Uterus (tissue), 4 donors: ENCODE results near the gene MAP2. TPM values are rescaled to one million over a fixed set of nuclear protein-coding genes. Genes with fewer than 3 reads are reported as not detected.

Source experiments
- DNase-seq, 2 donors: peaks; one replicate each; pipeline ENCODE4 v3.0.0-alpha.2; 2019 to 2020
- H3K27ac ChIP-seq, 2 donors: fragments of 200-600 bp; sonication (generic); 1 replicate in 1 of 2; 2 replicates in 1 of 2; pipeline ENCODE4 v1.5.1; 2016 to 2018
- H3K27me3 ChIP-seq, 2 donors: fragments of 200-600 bp; sonication (generic); one replicate each; pipeline ENCODE4 v1.5.1; 2018 to 2019; ENCODE audit warnings: control low read depth in 1 of 2
- H3K36me3 ChIP-seq, 2 donors: fragments of 200-600 bp; sonication (generic); one replicate each; pipeline ENCODE4 v1.5.1; 2019; ENCODE audit warnings: control low read depth in 1 of 2
- H3K4me1 ChIP-seq, 2 donors: fragments of 200-600 bp; sonication (generic); one replicate each; pipeline ENCODE4 v1.5.1; 2018 to 2019; ENCODE audit warnings: control low read depth in 1 of 2
- H3K4me3 ChIP-seq, 2 donors: fragments of 200-600 bp; sonication (generic); 1 replicate in 1 of 2; 2 replicates in 1 of 2; pipeline ENCODE4 v1.5.1; 2018 to 2019; ENCODE audit warnings: mild to moderate bottlenecking in 1 of 2
- H3K9me3 ChIP-seq, 2 donors: fragments of 200-600 bp; sonication (generic); one replicate each; pipeline ENCODE4 v1.5.1; 2019; ENCODE audit warnings: control low read depth in 1 of 2
- POLR2A ChIP-seq, 2 donors: fragments of 450-650 bp; IDR thresholded peaks; one replicate each; pipeline ENCODE4 v1.6.1; 2016; ENCODE audit warnings: antibody characterized with exemption in 2 of 2, mild to moderate bottlenecking in 1 of 2, moderate library complexity in 1 of 2
- intact Hi-C: fragments of 100-400 bp; cut with DNase I; formaldehyde crosslinking; loops from one replicate; pipeline ENCODE4 v1.15.1; 2023; ENCODE audit warnings: low total_unique reads
- total RNA-seq, 4 donors: library from RNA; depleted of rRNA in 3 of 4; stranded (reverse); fragments of >200 nt in 3 of 4; gene quantifications; one replicate each; pipeline versions ENCODE4 v1.1.0 to v1.2.4, GENCODE V29; 2014 to 2023
- TF ChIP-seq, protein P1 (sequence below), 4 experiments: fragments of 200-600 bp in 2 of 4; fragments of 450-650 bp in 2 of 4; sonication (generic) in 2 of 4; IDR thresholded peaks; one replicate each; pipeline ENCODE4 v1.5.1; 2016 to 2019; ENCODE audit warnings: antibody characterized with exemption in 4 of 4, mild to moderate bottlenecking in 2 of 4, moderate library complexity in 1 of 4
- donor health status: DM: yes; HTN: yes; CAD: no.

Gene MAP2
- total RNA-seq, 4 donors from 2014 or later, result 4.7 to 18.7 (median 7.6) TPM

GRCh38 chr2:209463226-209463625, 39.4 kb downstream of the MAP2 start:
- Histone ChIP-seq H3K27me3 (no peaks in the 10 kb centered on the region), H3K27ac (no peak overlapping the region), H3K36me3 (no peaks in the 10 kb centered on the region), H3K4me3 (no peak overlapping the region), H3K9me3 (no peaks in the 10 kb centered on the region), H3K4me1 (no peaks in the 10 kb centered on the region)
- intact Hi-C loops, result no loop called here
- no peak for DNase-seq
- TF ChIP-seq POLR2A (IDR thresholded peaks at IDR 0.05), result no peak
- TF ChIP-seq, protein P1, sequence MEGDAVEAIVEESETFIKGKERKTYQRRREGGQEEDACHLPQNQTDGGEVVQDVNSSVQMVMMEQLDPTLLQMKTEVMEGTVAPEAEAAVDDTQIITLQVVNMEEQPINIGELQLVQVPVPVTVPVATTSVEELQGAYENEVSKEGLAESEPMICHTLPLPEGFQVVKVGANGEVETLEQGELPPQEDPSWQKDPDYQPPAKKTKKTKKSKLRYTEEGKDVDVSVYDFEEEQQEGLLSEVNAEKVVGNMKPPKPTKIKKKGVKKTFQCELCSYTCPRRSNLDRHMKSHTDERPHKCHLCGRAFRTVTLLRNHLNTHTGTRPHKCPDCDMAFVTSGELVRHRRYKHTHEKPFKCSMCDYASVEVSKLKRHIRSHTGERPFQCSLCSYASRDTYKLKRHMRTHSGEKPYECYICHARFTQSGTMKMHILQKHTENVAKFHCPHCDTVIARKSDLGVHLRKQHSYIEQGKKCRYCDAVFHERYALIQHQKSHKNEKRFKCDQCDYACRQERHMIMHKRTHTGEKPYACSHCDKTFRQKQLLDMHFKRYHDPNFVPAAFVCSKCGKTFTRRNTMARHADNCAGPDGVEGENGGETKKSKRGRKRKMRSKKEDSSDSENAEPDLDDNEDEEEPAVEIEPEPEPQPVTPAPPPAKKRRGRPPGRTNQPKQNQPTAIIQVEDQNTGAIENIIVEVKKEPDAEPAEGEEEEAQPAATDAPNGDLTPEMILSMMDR (IDR thresholded peaks at IDR 0.05), result no peak

DNA sequence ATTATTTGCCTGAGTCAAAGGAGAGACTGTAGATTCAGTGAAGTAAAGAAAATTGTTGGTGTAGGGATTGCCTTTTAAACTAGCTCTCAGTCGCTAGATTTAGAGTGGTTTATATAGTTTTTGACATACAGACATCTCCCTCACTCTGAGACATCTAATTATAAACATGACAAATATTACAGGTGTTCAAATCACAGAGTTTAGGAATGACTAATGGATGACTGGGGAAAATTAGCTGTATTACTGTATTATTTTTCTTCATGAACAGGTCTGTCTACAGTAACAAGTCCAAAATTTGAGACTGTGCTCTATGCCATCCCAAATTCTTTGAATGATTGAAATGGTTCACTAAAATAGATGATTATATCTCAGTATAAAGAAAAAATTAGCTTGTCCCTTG, 40.0 kb downstream of the MAP2 start:
- H3K27me3 ChIP-seq, result no peaks in the 10 kb centered on the region
- TF ChIP-seq, protein P1 (IDR thresholded peaks at IDR 0.05), result no peak
- TF ChIP-seq POLR2A (IDR thresholded peaks at IDR 0.05), result no peak
- H3K27ac ChIP-seq, result no peak overlapping the region
- no peaks in the 10 kb centered on the region for H3K9me3 ChIP-seq
- no peak overlapping the region for H3K4me3 ChIP-seq
- intact Hi-C loops, result no loop called here
- no peaks in the 10 kb centered on the region for H3K36me3 ChIP-seq
- no peaks in the 10 kb centered on the region for H3K4me1 ChIP-seq
- DNase-seq, result no peak

- Histone ChIP-seq H3K36me3 (no peaks in the 10 kb centered on the region), H3K4me3 (no peak overlapping the region), H3K9me3 (no peaks in the 10 kb centered on the region), H3K4me1 (no peaks in the 10 kb centered on the region), H3K27ac (no peak overlapping the region), H3K27me3 (no peaks in the 10 kb centered on the region)
- no peak for TF ChIP-seq POLR2A (IDR thresholded peaks at IDR 0.05)
- TF ChIP-seq, protein P1 (IDR thresholded peaks at IDR 0.05), result no peak
- DNase-seq, result no peak
- intact Hi-C loops, result no loop called here
Observed at GRCh38 chr2:209468846-209469245, 45.0 kb downstream of the MAP2 start.

- intact Hi-C loops, result no loop called here
- Histone ChIP-seq H3K27ac (no peak overlapping the region), H3K27me3 (no peaks in the 10 kb centered on the region), H3K4me3 (no peak overlapping the region), H3K9me3 (no peaks in the 10 kb centered on the region), H3K4me1 (no peaks in the 10 kb centered on the region), H3K36me3 (no peaks in the 10 kb centered on the region)
- no peak for DNase-seq
- no peak for TF ChIP-seq POLR2A (IDR thresholded peaks at IDR 0.05)
- TF ChIP-seq, protein P1 (IDR thresholded peaks at IDR 0.05), result no peak
Observed at GRCh38 chr2:209469481-209469880, 45.6 kb downstream of the MAP2 start.

DNA sequence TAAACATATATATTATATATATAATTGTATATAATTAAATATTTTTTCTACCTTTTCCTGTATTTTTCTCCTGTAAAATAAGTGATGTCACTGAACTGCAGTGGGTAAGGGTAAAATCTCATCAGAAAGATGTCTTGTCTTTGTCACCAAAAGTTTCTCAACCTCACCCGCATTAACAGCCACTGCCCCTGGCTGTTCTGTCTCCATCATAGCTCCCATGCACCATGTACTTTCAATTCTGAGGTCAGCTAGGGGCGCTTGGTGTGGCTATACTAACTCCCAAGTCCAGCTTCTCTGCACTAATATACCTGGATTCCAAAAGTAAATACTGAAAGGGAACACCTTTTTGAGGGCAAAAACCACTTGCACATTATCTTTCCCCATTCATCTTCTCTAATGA, 46.6 kb downstream of the MAP2 start:
- H3K9me3 ChIP-seq, result no peaks in the 10 kb centered on the region
- H3K27ac ChIP-seq, result no peak overlapping the region
- no peaks in the 10 kb centered on the region for H3K4me1 ChIP-seq
- intact Hi-C loops, result no loop called here
- DNase-seq, result no peak
- no peaks in the 10 kb centered on the region for H3K36me3 ChIP-seq
- no peak overlapping the region for H3K4me3 ChIP-seq
- TF ChIP-seq, protein P1 (IDR thresholded peaks at IDR 0.05), result no peak
- TF ChIP-seq POLR2A (IDR thresholded peaks at IDR 0.05), result no peak
- no peaks in the 10 kb centered on the region for H3K27me3 ChIP-seq
